SH-SY5Y (cell line): Measurements from ENCODE around the gene MGAT5.

Experiments used
- GATA2 ChIP-seq: IDR thresholded peaks from 2 replicates; pipeline ENCODE4 v1.6.1; 2011; ENCODE audit warnings: mild to moderate bottlenecking, low read depth, low read length
- GATA3 ChIP-seq: IDR thresholded peaks from 2 replicates; pipeline ENCODE4 v1.6.1; 2011; ENCODE audit warnings: low read depth, mild to moderate bottlenecking, low read length, moderate library complexity

DNA sequence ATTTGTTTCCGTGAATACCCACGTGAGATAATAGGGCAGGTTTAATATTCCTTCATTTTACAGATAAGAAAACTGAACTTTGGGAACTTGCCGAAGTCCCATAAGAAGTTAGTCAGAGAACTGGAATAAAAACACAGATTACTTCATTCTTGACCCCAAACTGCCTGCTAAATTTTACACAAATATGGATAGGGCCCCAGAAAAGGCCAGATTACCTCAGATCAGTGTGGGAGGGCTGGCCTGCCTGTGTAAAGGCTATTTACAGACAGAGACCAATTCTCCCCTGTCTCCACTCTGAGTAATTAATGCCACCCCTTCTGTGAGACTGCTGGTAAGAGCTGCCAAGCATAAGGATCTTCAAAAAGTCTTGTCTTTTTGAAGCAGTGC is 139.2 kb downstream of the MGAT5 start:
- TF ChIP-seq GATA2 (no peak), GATA3 (no peak)
